ENCODE data around the gene KATNBL1. TPM values are rescaled to one million over a fixed set of nuclear protein-coding genes. Genes with fewer than 3 reads are reported as not detected.
"Not testable (repeated sequence)": the region's sequence is repeated elsewhere in the genome, so short reads cannot be mapped to it uniquely, and the experiment has no call there.

Gene KATNBL1
- polyA plus RNA-seq, 1 donor: 90.2 TPM

- DNase-seq: no peak
These were observed 3.9 kb downstream of the KATNBL1 start for GRCh38 chr15:34206011-34206410.

GRCh38 chr15:34203936-34204335, 6.0 kb downstream of the KATNBL1 start:
- DNase-seq: no peak

- DNase-seq: no peak
These were observed 6.6 kb downstream of the KATNBL1 start for GRCh38 chr15:34203305-34203704.

- not testable (repeated sequence) for DNase-seq
These were observed 16.6 kb downstream of the KATNBL1 start for GRCh38 chr15:34193272-34193671.

- no peak for DNase-seq
These were observed 21.2 kb downstream of the KATNBL1 start for GRCh38 chr15:34188711-34189110.

GRCh38 chr15:34185666-34186065, 24.2 kb downstream of the KATNBL1 start:
- no peak for DNase-seq

- no peak for DNase-seq
These were observed 27.0 kb downstream of the KATNBL1 start for GRCh38 chr15:34182942-34183341.

GRCh38 chr15:34179234-34179633, 30.7 kb downstream of the KATNBL1 start:
- no peak for DNase-seq

GRCh38 chr15:34165987-34166573, 43.8 kb downstream of the KATNBL1 start:
- DNase-seq: not testable (repeated sequence)

- DNase-seq: no peak
These were observed 48.5 kb downstream of the KATNBL1 start for GRCh38 chr15:34161329-34161963.

GRCh38 chr15:34160735-34161134, 49.2 kb downstream of the KATNBL1 start:
- no peak for DNase-seq

GRCh38 chr15:34158355-34158754, 51.5 kb downstream of the KATNBL1 start:
- no peak for DNase-seq

- DNase-seq: no peak
These were observed 54.0 kb downstream of the KATNBL1 start for GRCh38 chr15:34155859-34156258.

- DNase-seq: no peak
These were observed 55.1 kb downstream of the KATNBL1 start for GRCh38 chr15:34154725-34155204.

GRCh38 chr15:34147371-34148140, 62.3 kb downstream of the KATNBL1 start:
- no peak for DNase-seq

GRCh38 chr15:34133511-34133910, 76.4 kb downstream of the KATNBL1 start:
- no peak for DNase-seq

GRCh38 chr15:34132881-34133280, 77.0 kb downstream of the KATNBL1 start:
- no peak for DNase-seq

- DNase-seq: no peak
These were observed 81.0 kb downstream of the KATNBL1 start for GRCh38 chr15:34128898-34129297.

- no peak for DNase-seq
These were observed 83.4 kb downstream of the KATNBL1 start for GRCh38 chr15:34126522-34126921.

- no peak for DNase-seq
These were observed 84.0 kb downstream of the KATNBL1 start for GRCh38 chr15:34125945-34126344.

- DNase-seq: no peak
These were observed 85.2 kb downstream of the KATNBL1 start for GRCh38 chr15:34124651-34125050.

GRCh38 chr15:34122771-34123183, 87.1 kb downstream of the KATNBL1 start:
- DNase-seq: no peak

- not testable (repeated sequence) for DNase-seq
These were observed 88.1 kb downstream of the KATNBL1 start for GRCh38 chr15:34121786-34122185.
